ENCODE data around the gene CLSTN2. TPM values are rescaled to one million over a fixed set of nuclear protein-coding genes. Genes with fewer than 3 reads are reported as not detected.

CLSTN2 gene
- total RNA-seq, 1 experiment from 2014 or later = 0.68 TPM

GRCh38 chr3:140530131-140530530 lies 595.1 kb downstream of the CLSTN2 start:
- no CpG with 5 or more reads among the region's 2 CpGs for WGBS (ENCODE audit: extremely low coverage, insufficient read length, low lambda C conversion rate)

More at GRCh38 chr3:140530131-140530530, 595.1 kb downstream of the CLSTN2 start:
- no peaks in the 10 kb centered on the region for H3K4me1 Mint-ChIP-seq
- Histone ChIP-seq H3K79me1 (ENCODE audit: insufficient read depth, low read depth, low read length, poor library complexity, severe bottlenecking) (no peaks in the 10 kb centered on the region), H3K27ac (ENCODE audit: insufficient read length, low read depth, low read length) (no peak overlapping the region), H3K56ac (ENCODE audit: insufficient read length, low read depth, low read length) (no peak overlapping the region), H2BK15ac (ENCODE audit: low read depth, low read length) (no peak overlapping the region), H3T11ph (ENCODE audit: low read length) (no peak overlapping the region), H4K91ac (ENCODE audit: insufficient read length, low read depth, low read length) (no peak overlapping the region), H3K9me3 (ENCODE audit: control insufficient read depth, low read depth, low read length) (no peaks in the 10 kb centered on the region), H2BK12ac (ENCODE audit: insufficient read length, low read depth, low read length) (no peak overlapping the region), H2BK120ac (ENCODE audit: low read depth, low read length, poor library complexity, severe bottlenecking) (no peak overlapping the region), H3K27me3 (ENCODE audit: insufficient read depth, low read length) (no peaks in the 10 kb centered on the region), H3K23ac (ENCODE audit: insufficient read length, low read depth, low read length) (no peak overlapping the region), H2BK5ac (ENCODE audit: insufficient read length, low read length) (no peak overlapping the region), H3K4ac (ENCODE audit: low read depth, low read length) (no peak overlapping the region), H3K4me1 (ENCODE audit: insufficient read depth, low read length) (no peaks in the 10 kb centered on the region), H2BK20ac (ENCODE audit: low read depth, low read length, poor library complexity, severe bottlenecking) (no peak overlapping the region), H3K18ac (ENCODE audit: insufficient read length, low read depth, low read length) (no peak overlapping the region), H3K4me2 (ENCODE audit: insufficient read depth, insufficient read length, low read length) (no peak overlapping the region), H3K79me2 (ENCODE audit: insufficient read depth, low read length) (no peaks in the 10 kb centered on the region), H3K9ac (ENCODE audit: extremely low read depth, insufficient read length, low read length) (no peak overlapping the region), H4K20me1 (ENCODE audit: control insufficient read depth, insufficient read depth, insufficient read length) (no peaks in the 10 kb centered on the region), H2AK5ac (ENCODE audit: insufficient read length, low read length) (no peak overlapping the region), H3K14ac (ENCODE audit: insufficient read depth, low read length) (no peak overlapping the region), H4K5ac (ENCODE audit: insufficient read length, low read depth, low read length) (no peak overlapping the region), H2AFZ (ENCODE audit: low read length) (no peak overlapping the region), H4K8ac (replicated peaks; ENCODE audit: insufficient read length, low read depth, low read length) (no peak overlapping the region), H3K23me2 (ENCODE audit: insufficient read length, low read depth, low read length, poor library complexity, severe bottlenecking) (no peaks in the 10 kb centered on the region)
- no peaks in the 10 kb centered on the region for H3K27me3 Mint-ChIP-seq (ENCODE audit: low read depth)
- peaks cover 0 to 5% of the 10 kb centered on the region in 2 experiments; a peak in 1 of 5 replicates for H3K9me3 Mint-ChIP-seq
- no peak for DNase-seq
- no peak for TF ChIP-seq CTCF (conservative IDR thresholded peaks at IDR 0.05)
- no peak overlapping the region for H3K4me3 Mint-ChIP-seq
- H3K36me3 Mint-ChIP-seq (ENCODE audit: insufficient read depth in 1 of 3, low read depth in 3 of 3) = no peaks in the 10 kb centered on the region; a peak in 2 of 7 replicates
- no peak overlapping the region for H3K27ac Mint-ChIP-seq

Measured in H9 (cell line).